Adipose tissue (tissue), 3 donors: ENCODE measurements around the gene EED. TPM values are rescaled to one million over a fixed set of nuclear protein-coding genes. Genes with fewer than 3 reads are reported as not detected.
"Not testable (repeated sequence)": the region's sequence is repeated elsewhere in the genome, so short reads cannot be mapped to it uniquely, and the experiment has no call there.

Experiments used
- H3K27ac ChIP-seq: one replicate; pipeline ENCODE4 v1.5.1; 2013; ENCODE audit warnings: low read depth, low read length
- WGBS, 3 donors: extraction: QIAGEN DNeasy Blood & Tissue Kit; methylation state at CpG; one replicate each; pipeline ENCODE4 v1.1.7; 2013; 5-methylcytosine and 5-hydroxymethylcytosine counted together
- polyA plus RNA-seq, 3 donors: library from polyadenylated mRNA; stranded (reverse); fragments of 200-250 nt; gene quantifications; one replicate each; pipeline ENCODE4 v1.2.3, GENCODE V29; 2013
- donor health status: healthy with polysubstance abuse.
- donor health status: Bipolar disorder and iron deficiency.
- donor health status: healthy.

Gene EED
- polyA plus RNA-seq, 3 donors = 6.3 to 15.6 (median 9.5) TPM

GRCh38 chr11:86212019-86212611, 32.4 kb upstream of the EED start:
- WGBS, 3 donors = 94 to 98% (median 97%) methylated on average over 2 of the region's 2 CpGs

GRCh38 chr11:86214710-86215109, 29.8 kb upstream of the EED start:
- H3K27ac ChIP-seq = no peak overlapping the region
- 85 to 100% (median 91%) methylated on average over 1 of the region's 1 CpG for WGBS, 3 donors

More at GRCh38 chr11:86212019-86212611, 32.4 kb upstream of the EED start:
- H3K27ac ChIP-seq = no peak overlapping the region

GRCh38 chr11:86218125-86219084, 26.1 kb upstream of the EED start:
- H3K27ac ChIP-seq = no peak overlapping the region

GRCh38 chr11:86219311-86220193, 25.0 kb upstream of the EED start:
- 87 to 93% (median 89%) methylated on average over 7 of the region's 7 CpGs for WGBS, 3 donors
- no peak overlapping the region for H3K27ac ChIP-seq

More at GRCh38 chr11:86218125-86219084, 26.1 kb upstream of the EED start:
- 27 to 33% (median 30%) methylated on average over 14 of the region's 14 CpGs for WGBS, 3 donors

GRCh38 chr11:86220653-86221052, 23.9 kb upstream of the EED start:
- H3K27ac ChIP-seq = no peak overlapping the region
- WGBS, 3 donors = 74 to 88% (median 84%) methylated on average over 1 of the region's 1 CpG

- no peak overlapping the region for H3K27ac ChIP-seq
- WGBS, 3 donors = 61 to 91% (median 67%) methylated on average over 2 of the region's 2 CpGs
These were observed 22.5 kb upstream of the EED start for GRCh38 chr11:86222081-86222480.

- WGBS, 3 donors = 64 to 74% (median 68%) methylated on average over 4 of the region's 4 CpGs
These were observed 20.0 kb upstream of the EED start for GRCh38 chr11:86224575-86224974.

GRCh38 chr11:86225344-86225743, 19.2 kb upstream of the EED start:
- not testable (repeated sequence) for H3K27ac ChIP-seq
- 91 to 98% (median 96%) methylated on average over 3 of the region's 3 CpGs for WGBS, 3 donors

More at GRCh38 chr11:86224575-86224974, 20.0 kb upstream of the EED start:
- H3K27ac ChIP-seq = not testable (repeated sequence)

GRCh38 chr11:86228269-86229038, 16.1 kb upstream of the EED start:
- no peak overlapping the region for H3K27ac ChIP-seq
- WGBS, 3 donors = 84 to 91% (median 91%) methylated on average over 3 of the region's 3 CpGs

GRCh38 chr11:86229039-86229330, 15.6 kb upstream of the EED start:
- 75 to 94% (median 90%) methylated on average over 3 of the region's 3 CpGs for WGBS, 3 donors
- H3K27ac ChIP-seq = not testable (repeated sequence)

- WGBS, 3 donors = 92 to 97% (median 92%) methylated on average over 1 of the region's 1 CpG
- H3K27ac ChIP-seq = no peak overlapping the region
These were observed 14.3 kb upstream of the EED start for GRCh38 chr11:86230179-86230804.

- H3K27ac ChIP-seq = no peak overlapping the region
These were observed 13.6 kb upstream of the EED start for GRCh38 chr11:86230921-86231434.

GRCh38 chr11:86232556-86232955, 12.0 kb upstream of the EED start:
- H3K27ac ChIP-seq = no peak overlapping the region

- WGBS, 3 donors = 35 to 69% (median 51%) methylated on average over 2 of the region's 2 CpGs
These were observed 9.6 kb upstream of the EED start for GRCh38 chr11:86234831-86235461.

GRCh38 chr11:86237267-86237804, 7.2 kb upstream of the EED start:
- WGBS, 3 donors = 85 to 96% (median 85%) methylated on average over 9 of the region's 9 CpGs
- H3K27ac ChIP-seq = no peak overlapping the region

More at GRCh38 chr11:86234831-86235461, 9.6 kb upstream of the EED start:
- H3K27ac ChIP-seq = no peak overlapping the region

- 83 to 89% (median 84%) methylated on average over 4 of the region's 4 CpGs for WGBS, 3 donors
- no peak overlapping the region for H3K27ac ChIP-seq
These were observed 4.4 kb upstream of the EED start for GRCh38 chr11:86240164-86240563.
